ENCODE results near the gene ACOX3.

The ACOX3 gene

DNA sequence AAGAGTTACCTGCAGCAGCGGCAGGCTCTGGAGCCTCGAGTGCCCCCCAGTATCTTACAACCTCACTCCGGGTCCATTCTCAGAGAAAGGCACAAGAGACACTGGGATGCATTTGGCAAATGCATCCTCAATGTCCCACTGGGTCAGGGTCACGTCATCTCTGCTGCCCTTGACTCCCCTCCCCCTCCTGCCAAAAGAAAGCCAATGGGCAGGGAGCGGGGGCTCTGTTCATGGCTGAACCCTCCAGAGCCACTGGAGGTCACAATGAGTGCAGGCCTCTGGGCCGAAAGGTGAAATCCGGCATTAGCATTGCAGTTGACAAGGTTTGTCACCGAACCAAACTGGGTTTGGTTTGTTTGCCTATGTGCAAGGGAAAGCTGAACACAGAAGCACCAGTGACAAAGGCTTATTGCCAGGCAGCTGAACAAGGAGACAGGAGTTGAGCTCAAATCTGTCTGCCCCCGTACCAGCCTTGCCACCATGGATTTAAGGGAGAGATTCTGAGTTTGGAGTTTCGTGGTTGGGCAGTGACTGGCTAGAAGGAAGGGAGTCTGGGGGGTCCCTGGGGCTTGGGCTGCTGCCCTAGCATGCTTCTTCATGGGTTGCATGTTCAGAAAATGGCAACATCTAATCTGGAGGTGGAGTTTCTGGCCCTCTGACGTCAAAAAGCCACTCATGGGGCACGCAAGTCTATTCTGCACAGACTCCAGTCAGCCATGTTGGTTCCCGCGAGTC is 106.6 kb downstream of the ACOX3 start:
- no peak for TF ChIP-seq EZH2 (IDR thresholded peaks at IDR 0.05; ENCODE audit: borderline replicate concordance, low read length)
- TF ChIP-seq, protein P1, sequence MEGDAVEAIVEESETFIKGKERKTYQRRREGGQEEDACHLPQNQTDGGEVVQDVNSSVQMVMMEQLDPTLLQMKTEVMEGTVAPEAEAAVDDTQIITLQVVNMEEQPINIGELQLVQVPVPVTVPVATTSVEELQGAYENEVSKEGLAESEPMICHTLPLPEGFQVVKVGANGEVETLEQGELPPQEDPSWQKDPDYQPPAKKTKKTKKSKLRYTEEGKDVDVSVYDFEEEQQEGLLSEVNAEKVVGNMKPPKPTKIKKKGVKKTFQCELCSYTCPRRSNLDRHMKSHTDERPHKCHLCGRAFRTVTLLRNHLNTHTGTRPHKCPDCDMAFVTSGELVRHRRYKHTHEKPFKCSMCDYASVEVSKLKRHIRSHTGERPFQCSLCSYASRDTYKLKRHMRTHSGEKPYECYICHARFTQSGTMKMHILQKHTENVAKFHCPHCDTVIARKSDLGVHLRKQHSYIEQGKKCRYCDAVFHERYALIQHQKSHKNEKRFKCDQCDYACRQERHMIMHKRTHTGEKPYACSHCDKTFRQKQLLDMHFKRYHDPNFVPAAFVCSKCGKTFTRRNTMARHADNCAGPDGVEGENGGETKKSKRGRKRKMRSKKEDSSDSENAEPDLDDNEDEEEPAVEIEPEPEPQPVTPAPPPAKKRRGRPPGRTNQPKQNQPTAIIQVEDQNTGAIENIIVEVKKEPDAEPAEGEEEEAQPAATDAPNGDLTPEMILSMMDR (IDR thresholded peaks at IDR 0.05; ENCODE audit: low read length): no peak
- Histone ChIP-seq H4K20me1 (ENCODE audit: insufficient read depth, low read length) (no peaks in the 10 kb centered on the region), H3K9me2 (ENCODE audit: low read depth, low read length) (no peaks in the 10 kb centered on the region), H3F3A (ENCODE audit: insufficient read depth, low read length) (no peaks in the 10 kb centered on the region), H3K4me3 (ENCODE audit: low read depth, low read length, poor library complexity, severe bottlenecking) (no peak overlapping the region), H3K27ac (ENCODE audit: low read depth, low read length, poor library complexity, severe bottlenecking) (no peak overlapping the region), H3K79me2 (ENCODE audit: insufficient read depth, low read length) (no peaks in the 10 kb centered on the region), H2AFZ (ENCODE audit: low read length) (no peak overlapping the region), H3K4me2 (ENCODE audit: low read length) (no peak overlapping the region), H3K4me1 (ENCODE audit: insufficient read depth, low read length, severe bottlenecking) (peaks cover 5% of the 10 kb centered on the region), H3K9me3 (ENCODE audit: low read length) (no peaks in the 10 kb centered on the region), H3K36me3 (ENCODE audit: insufficient read depth, low read length) (no peaks in the 10 kb centered on the region; the same call in 1 of the 2 replicates), H3K9ac (ENCODE audit: low read length) (no peak overlapping the region), H3K27me3 (ENCODE audit: insufficient read depth, low read length) (no peaks in the 10 kb centered on the region)

DNA sequence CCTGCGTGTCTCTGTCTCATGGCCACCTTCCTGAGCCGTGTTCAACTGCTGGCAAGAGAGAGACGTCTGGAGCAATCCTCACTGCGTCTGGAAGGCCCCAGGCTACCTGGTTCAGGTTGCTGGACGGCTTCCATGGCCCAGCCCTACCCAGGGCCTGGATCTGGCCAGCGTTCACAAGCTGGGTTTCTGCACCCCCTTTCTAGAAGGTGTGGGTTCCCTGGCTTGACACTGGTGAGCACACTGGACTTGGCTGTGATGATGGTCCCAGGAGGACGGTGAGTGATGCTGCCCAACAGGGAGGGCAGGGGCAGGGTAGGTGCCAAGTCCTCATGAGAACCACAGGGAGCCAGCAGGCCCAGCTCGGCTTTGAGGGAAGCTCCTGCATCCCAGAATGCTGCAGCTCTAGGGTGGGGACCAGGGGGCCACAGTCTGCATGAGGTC is 107.6 kb downstream of the ACOX3 start:
- Histone ChIP-seq H3K36me3 (ENCODE audit: insufficient read depth, low read length) (no peaks in the 10 kb centered on the region; the same call in 1 of the 2 replicates), H3K27ac (ENCODE audit: low read depth, low read length, poor library complexity, severe bottlenecking) (no peak overlapping the region), H3K4me1 (ENCODE audit: insufficient read depth, low read length, severe bottlenecking) (peaks cover 5% of the 10 kb centered on the region), H3K9me2 (ENCODE audit: low read depth, low read length) (no peaks in the 10 kb centered on the region), H2AFZ (ENCODE audit: low read length) (no peak overlapping the region), H3K79me2 (ENCODE audit: insufficient read depth, low read length) (no peaks in the 10 kb centered on the region), H3K9ac (ENCODE audit: low read length) (no peak overlapping the region), H3F3A (ENCODE audit: insufficient read depth, low read length) (no peaks in the 10 kb centered on the region), H4K20me1 (ENCODE audit: insufficient read depth, low read length) (no peaks in the 10 kb centered on the region), H3K4me2 (ENCODE audit: low read length) (no peak overlapping the region), H3K27me3 (ENCODE audit: insufficient read depth, low read length) (no peaks in the 10 kb centered on the region), H3K4me3 (ENCODE audit: low read depth, low read length, poor library complexity, severe bottlenecking) (no peak overlapping the region), H3K9me3 (ENCODE audit: low read length) (no peaks in the 10 kb centered on the region)
- no peak for TF ChIP-seq EZH2 (IDR thresholded peaks at IDR 0.05; ENCODE audit: borderline replicate concordance, low read length)
- TF ChIP-seq, protein P1 (IDR thresholded peaks at IDR 0.05; ENCODE audit: low read length): no peak

DNA sequence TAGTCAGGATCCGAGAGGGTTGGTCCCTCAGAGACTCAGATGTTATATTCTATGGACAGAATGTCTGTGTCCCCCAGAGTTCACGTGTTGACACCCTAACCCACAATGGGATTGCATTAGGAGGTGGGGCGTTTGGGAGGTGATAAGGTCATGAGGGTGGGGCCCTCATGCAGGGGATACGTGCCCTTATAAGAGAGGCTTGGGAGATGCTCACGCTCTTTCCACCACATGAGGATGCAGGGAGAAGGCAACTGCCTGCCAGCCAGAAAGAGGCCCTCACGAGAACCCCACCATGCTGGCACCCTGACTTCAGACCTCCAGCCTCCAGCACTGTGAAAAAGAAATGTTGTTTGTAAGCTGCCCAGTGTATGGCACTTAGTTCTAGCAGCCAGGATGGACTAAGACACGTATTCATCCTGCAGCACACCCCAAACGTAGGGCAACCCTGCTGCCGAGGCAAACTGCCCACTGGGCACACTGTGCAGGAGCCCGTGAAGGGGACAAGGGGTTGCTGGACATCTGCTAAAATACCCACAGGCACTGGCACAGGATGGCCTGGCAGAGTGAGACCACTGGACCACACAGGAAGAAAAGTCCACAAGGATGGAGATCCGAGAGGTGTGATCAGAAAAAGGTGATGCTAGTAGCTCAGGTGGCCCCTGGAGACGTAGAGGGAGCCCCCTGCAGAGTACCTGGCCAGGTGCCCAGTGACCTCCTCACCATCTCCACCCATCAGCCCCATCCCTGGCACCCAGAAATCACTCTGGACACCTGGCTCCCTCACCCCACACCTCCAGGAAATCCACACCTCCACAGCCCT is 108.3 kb downstream of the ACOX3 start:
- H3K27ac ChIP-seq (ENCODE audit: low read depth, low read length, poor library complexity, severe bottlenecking): no peak overlapping the region
- H3K9me2 ChIP-seq (ENCODE audit: low read depth, low read length): no peaks in the 10 kb centered on the region
- H3K4me3 ChIP-seq (ENCODE audit: low read depth, low read length, poor library complexity, severe bottlenecking): no peak overlapping the region
- H3K79me2 ChIP-seq (ENCODE audit: insufficient read depth, low read length): no peaks in the 10 kb centered on the region
- no peaks in the 10 kb centered on the region; the same call in 1 of the 2 replicates for H3K36me3 ChIP-seq (ENCODE audit: insufficient read depth, low read length)
- H4K20me1 ChIP-seq (ENCODE audit: insufficient read depth, low read length): no peaks in the 10 kb centered on the region
- no peaks in the 10 kb centered on the region for H3K9me3 ChIP-seq (ENCODE audit: low read length)
- H3K4me1 ChIP-seq (ENCODE audit: insufficient read depth, low read length, severe bottlenecking): peaks cover 5% of the 10 kb centered on the region
- TF ChIP-seq, protein P1 (IDR thresholded peaks at IDR 0.05; ENCODE audit: low read length): no peak
- H3F3A ChIP-seq (ENCODE audit: insufficient read depth, low read length): no peaks in the 10 kb centered on the region
- no peak overlapping the region for H3K4me2 ChIP-seq (ENCODE audit: low read length)
- no peaks in the 10 kb centered on the region for H3K27me3 ChIP-seq (ENCODE audit: insufficient read depth, low read length)
- H2AFZ ChIP-seq (ENCODE audit: low read length): no peak overlapping the region
- no peak overlapping the region for H3K9ac ChIP-seq (ENCODE audit: low read length)
